ENCODE measurements around the gene TRRAP.
A peak's percentile ranks its signal among the peaks of the same experiment; 100 is the strongest.

The TRRAP gene

GRCh38 chr7:99008921-99009530 lies 130.7 kb downstream of the TRRAP start:
- DNase-seq, result no peak

GRCh38 chr7:99010281-99010680 lies 131.9 kb downstream of the TRRAP start:
- no peak for DNase-seq

GRCh38 chr7:99011341-99011705 lies 133.0 kb downstream of the TRRAP start:
- DNase-seq, result no peak

DNA sequence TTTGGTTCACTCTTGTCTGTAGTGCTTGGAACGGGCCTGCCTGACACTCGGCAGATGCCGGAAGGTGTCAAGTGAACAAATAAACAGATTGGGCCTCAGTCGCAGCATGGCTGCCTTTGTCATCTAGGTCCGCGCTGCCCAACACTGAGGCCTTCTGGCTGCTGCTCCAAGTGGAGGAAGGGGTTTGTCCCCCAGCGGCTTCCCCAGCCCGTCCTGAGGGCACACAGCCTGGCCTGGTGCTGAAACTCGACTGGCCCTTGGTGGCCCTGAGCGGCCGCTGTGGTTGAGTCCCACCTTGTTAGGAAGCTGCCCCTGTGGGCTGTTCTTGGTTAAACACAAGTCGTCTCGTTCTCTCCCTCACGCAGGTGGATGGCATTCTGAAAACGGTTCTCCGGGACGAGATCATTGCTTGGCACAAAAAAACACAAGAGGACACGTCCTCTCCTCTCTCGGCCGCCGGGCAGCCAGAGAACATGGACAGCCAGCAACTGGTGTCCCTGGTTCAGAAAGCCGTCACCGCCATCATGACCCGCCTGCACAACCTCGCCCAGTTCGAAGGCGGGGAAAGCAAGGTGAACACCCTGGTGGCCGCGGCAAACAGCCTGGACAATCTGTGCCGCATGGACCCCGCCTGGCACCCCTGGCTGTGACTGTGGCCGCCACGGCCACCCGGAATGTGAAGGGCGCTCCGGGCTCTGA lies 133.5 kb downstream of the TRRAP start:
- no peak for DNase-seq

DNA sequence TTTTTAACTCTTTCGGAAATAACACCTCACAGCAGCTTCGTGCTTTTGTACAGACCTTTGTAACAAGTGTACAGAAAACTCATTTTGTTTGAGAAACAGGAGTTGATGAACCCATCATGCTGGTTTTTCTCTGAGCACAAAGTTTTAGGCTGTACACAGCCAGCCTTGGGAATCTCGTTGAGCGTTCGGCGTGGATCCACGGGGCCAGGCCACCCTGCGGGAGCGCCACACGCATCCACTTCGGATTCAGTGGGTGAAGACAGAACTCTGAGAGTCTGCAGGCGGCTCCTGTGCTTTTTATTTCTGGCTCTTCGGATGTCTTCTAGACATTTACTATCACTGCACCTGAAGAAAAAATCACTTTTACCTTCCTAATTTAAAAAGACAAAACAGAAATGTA lies 134.4 kb downstream of the TRRAP start:
- DNase-seq, result no peak

DNA sequence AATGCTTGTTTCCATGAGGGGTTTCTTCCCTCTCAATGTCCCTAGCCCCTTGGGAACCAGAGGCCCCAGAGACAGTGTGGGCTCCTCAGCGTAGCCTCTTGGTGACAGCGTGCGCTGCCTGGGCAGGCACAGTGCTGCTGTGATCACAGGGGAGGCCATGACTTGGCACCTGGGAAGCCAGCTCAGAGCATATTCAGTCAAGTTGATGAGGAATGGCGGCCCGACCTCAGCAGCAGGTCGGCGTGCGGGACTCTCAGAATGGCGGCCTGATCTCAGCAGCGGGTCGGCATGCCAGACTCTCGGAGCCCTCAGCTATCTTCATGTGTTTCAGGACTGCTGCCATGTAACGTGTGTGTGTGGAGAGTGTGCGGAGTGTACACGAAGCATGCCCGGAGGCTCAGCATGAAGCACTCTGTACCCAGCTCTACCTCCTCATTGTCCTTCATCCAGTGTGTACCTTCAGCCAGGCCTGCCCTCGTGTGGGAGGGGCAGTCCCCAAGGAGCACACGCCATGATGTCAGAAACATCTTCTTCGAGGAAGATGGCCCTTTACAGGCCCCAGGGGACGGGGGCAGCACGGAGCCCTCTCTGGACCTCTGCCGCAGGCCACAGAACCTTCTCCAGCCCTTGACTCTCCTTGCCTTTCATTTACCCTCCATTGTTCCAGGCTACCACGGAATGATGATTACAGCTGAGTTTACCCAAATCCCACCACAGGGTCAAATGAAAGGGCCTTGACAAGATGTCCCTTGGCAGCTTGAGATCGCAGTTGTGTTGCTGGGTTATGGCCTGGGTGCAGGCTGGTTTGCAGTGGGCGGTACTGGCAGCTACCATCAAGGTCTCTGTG lies 135.2 kb downstream of the TRRAP start:
- DNase-seq, result no peak

GRCh38 chr7:99014113-99014985 lies 136.0 kb downstream of the TRRAP start:
- DNase-seq, result no peak

DNA sequence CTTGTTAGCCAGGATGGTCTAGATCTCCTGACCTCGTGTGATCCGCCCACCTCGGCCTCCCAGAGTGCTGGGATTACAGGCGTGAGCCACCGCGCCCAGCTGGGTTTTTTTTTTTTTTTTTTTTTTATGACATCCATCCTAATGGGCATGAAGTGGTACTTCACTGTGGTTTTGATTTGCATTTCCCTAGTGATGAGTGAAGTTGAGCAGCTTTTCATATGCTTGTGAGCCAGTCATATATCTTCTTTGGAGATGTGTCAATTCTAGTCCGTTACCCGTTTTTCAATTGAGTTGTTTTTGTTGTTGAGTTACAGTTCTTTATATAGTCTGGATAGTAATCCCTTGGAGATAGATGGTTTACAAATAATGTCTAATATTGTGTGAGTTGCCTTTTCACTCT lies 137.9 kb downstream of the TRRAP start:
- no peak for DNase-seq

- DNase-seq, result no peak
Measured at GRCh38 chr7:99019523-99020412, 141.4 kb downstream of the TRRAP start.

DNA sequence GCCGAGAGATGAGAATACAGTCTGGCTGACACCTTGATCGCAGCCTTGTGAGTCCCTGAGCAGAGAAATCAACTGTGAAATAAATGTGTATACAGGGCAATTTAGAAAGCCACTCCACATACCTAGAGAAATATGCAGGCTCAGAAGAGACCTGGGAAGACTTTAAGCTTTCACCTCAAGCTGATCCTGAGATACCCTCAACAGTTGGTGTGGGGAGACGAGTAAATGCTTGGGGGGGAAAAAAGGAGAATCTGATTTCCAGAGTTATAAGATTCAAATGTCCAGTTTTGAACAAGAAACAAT lies 142.0 kb downstream of the TRRAP start:
- no peak for DNase-seq

DNA sequence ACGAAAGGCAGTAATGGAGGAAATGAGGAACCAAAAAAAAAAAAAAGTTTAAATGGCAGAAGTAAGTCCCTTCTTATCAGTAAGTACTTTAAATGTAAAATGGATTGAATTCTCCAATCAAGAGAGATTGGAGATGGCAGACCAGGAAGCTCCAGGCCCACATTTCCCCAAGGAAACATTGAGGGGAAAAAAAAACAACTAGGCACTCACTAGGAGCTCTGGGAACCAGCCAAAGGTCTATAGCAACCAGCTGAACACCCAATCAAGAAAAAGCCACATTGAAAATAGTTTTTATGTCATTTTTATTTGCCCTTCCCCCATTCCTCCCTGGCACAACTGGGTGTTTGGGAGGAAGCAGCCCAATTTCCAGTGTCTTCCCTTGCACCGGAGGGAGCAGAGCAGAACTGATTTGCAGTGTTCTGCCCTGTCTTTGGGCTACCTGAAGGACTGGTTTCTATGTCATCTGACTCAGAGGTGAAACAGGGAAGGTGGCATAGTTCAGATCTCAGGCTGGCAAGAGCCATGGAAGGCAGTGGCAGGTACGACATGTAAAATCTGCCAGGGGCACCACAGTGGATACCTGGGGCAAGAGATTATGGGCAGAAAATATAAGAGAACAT lies 143.7 kb downstream of the TRRAP start:
- DNase-seq, result peak in 1 of 2 donors; percentile 20

GRCh38 chr7:99024066-99024465 lies 145.7 kb downstream of the TRRAP start:
- DNase-seq, result no peak

DNA sequence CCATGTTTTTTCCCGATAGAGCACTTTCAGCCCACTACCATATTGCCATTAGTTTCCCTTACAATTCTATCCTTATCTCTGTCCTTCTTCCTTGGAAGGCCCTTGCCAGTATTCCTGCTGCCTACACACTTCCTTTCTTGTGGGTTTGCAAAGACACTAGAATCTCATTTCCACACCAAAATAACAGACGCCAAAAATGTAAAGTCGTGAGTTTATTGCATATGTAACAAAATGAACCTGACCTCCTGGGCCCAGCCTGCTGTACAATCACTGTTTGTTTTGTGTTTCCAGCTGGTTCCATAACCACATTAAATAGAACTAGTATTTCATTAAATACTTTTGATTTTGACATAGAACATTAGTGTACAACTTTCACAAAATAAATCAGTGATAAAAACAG lies 148.9 kb downstream of the TRRAP start:
- DNase-seq, result no peak

DNA sequence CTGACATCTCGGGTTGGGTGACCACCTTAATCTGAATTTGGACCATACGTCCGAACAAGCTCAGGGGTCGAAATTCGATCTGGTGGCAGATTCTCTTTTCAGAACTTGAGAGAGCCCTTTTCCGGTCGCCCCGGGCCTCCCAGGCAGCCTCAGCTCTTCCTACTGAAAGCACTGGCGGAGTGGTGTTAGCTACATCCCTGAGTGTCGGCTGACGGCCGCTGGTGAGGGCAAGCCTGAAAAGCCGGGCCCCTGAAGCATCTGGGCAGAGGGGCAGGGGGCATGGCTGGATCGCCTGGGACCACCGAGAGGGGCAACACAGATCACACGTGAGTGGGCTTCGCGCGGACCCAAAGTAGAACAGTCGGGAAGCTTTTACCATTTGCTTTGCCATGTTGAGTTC lies 149.5 kb downstream of the TRRAP start:
- no peak for DNase-seq

- DNase-seq, result no peak
Measured at GRCh38 chr7:99028261-99028973, 150.1 kb downstream of the TRRAP start.

- no peak for DNase-seq
Measured at GRCh38 chr7:99029466-99030435, 151.4 kb downstream of the TRRAP start.

DNA sequence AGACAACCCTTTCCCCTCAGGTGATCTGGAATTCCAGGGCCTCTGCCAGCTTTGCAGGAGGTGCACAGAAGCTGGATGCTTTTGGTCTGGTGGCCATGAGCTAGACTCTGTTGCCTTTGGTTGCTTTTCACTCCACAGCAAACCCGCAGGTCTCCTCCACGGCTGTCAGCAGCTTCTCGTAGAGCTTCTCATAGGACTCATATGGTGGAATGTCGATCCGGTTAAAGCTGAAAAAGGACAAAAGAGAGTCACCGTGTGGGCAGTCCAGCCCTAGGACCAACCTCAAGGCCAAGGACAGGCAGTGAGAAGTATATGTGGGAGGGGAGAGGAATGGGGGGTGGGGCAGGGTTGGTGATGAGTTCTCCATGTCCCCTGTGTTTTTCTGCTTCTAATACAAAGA lies 152.1 kb downstream of the TRRAP start:
- no peak for DNase-seq

DNA sequence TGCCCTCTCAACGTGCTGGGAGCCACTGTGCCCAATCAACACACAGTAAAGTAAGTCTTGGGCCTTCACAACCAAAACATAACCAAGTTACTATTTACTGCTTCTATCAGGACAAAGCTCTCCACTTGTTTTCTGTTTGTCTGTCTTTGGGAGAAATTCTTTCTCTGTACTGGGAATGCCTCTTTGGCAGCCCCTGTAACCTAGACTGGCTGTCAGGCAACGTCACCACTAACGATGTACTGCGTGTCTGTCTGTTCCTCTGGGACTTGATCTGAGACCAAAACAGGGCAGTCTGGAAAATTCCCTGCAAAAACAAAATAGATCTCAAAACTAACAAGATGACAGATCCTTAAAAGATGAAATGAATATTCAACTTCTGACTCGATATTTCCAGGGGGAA lies 152.6 kb downstream of the TRRAP start:
- DNase-seq, result no peak

DNA sequence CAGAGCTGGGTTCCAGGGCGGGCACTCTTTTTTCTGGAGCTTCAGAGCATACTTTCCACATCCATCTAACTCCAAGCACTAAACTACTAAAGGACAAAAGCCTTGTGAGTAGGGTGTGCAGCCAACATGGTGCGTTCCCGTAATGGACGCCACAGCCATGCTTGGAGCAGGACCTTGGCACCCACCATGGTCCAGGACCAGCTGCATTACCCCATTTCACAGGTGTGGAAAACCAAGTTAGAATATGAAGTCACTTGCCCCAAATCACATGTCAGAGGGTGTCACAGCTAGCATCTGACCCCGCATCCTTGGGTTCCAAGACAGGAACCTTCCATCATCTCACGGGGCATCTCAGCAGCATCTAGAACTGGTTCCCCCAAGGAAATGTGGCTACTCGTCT lies 153.2 kb downstream of the TRRAP start:
- no peak for DNase-seq

DNA sequence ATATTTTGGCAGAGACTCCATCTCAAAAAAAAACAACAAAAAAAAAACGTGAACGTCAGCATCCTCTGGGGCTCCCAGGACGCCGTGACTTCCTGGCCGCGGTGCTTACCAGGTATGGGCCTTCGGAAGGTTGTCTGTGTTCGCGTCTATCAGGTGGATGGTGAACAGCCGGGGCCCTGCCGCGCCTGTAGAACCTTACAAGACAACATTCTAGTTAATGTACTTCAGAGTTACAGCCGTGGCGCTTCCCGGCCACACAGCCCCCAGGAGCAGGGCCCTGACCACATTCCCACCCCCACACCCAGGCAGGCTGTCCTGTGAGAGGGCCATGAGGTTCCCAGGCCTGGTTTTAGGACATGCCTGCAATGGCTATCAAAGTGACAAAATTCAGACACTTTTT lies 154.6 kb downstream of the TRRAP start:
- DNase-seq, result no peak
